HepG2 (cell line): ENCODE results near the gene CEP68. TPM values are rescaled to one million over a fixed set of nuclear protein-coding genes. Genes with fewer than 3 reads are reported as not detected.

ENCODE experiments used
- E2F2 ChIP-seq: sonication (generic); formaldehyde crosslinking; IDR thresholded peaks from 2 replicates; pipeline ENCODE4 v1.4.0; 2020; ENCODE audit warnings: missing genetic modification reagents, borderline replicate concordance
- GRHL1 ChIP-seq: sonication (generic); formaldehyde crosslinking; conservative IDR thresholded peaks from 2 replicates; pipeline ENCODE4 v1.8.0; 2022; ENCODE audit warnings: missing genetic modification reagents
- HOXD1 ChIP-seq: sonication (generic); formaldehyde crosslinking; IDR thresholded peaks from 2 replicates; pipeline ENCODE4 v1.5.0; 2020; ENCODE audit warnings: missing genetic modification reagents
- KDM4B ChIP-seq: sonication (generic); formaldehyde crosslinking; IDR thresholded peaks from 2 replicates; pipeline ENCODE4 v1.4.0; 2020; ENCODE audit warnings: missing genetic modification reagents
- KLF11 ChIP-seq: IDR thresholded peaks from 2 replicates; pipeline ENCODE4 v1.6.1; 2016; ENCODE audit warnings: missing compliant biosample characterization
- MED13 ChIP-seq: sonication (generic); formaldehyde crosslinking; IDR thresholded peaks from 2 replicates; pipeline ENCODE4 v1.5.0; 2020; ENCODE audit warnings: missing genetic modification reagents
- RFXANK ChIP-seq: IDR thresholded peaks from 2 replicates; pipeline ENCODE4 v1.6.1; 2016
- TFAP4 ChIP-seq: sonication (generic); IDR thresholded peaks from 2 replicates; pipeline ENCODE4 v1.6.1; 2016; ENCODE audit warnings: low read depth, borderline replicate concordance
- ZBTB34 ChIP-seq: sonication (generic); formaldehyde crosslinking; IDR thresholded peaks from 2 replicates; pipeline ENCODE4 v1.8.0; 2022; ENCODE audit warnings: mild to moderate bottlenecking, missing genetic modification reagents
- ZFP37 ChIP-seq: sonication (generic); formaldehyde crosslinking; IDR thresholded peaks from 2 replicates; pipeline ENCODE4 v1.4.0; 2020; ENCODE audit warnings: missing genetic modification reagents, borderline replicate concordance
- ZNF276 ChIP-seq: sonication (generic); formaldehyde crosslinking; IDR thresholded peaks from 2 replicates; pipeline ENCODE4 v1.4.0; 2020; ENCODE audit warnings: mild to moderate bottlenecking, low read depth, missing genetic modification reagents
- ZNF292 ChIP-seq: sonication (generic); formaldehyde crosslinking; IDR thresholded peaks from 2 replicates; pipeline ENCODE4 v1.8.1; 2022; ENCODE audit warnings: mild to moderate bottlenecking, low read depth, missing genetic modification reagents, borderline replicate concordance
- ZNF570 ChIP-seq: sonication (generic); formaldehyde crosslinking; IDR thresholded peaks from 2 replicates; pipeline ENCODE4 v1.4.0; 2020; ENCODE audit warnings: mild to moderate bottlenecking, missing genetic modification reagents, borderline replicate concordance
- ZNF609 ChIP-seq: sonication (generic); formaldehyde crosslinking; IDR thresholded peaks from 2 replicates; pipeline ENCODE4 v1.4.0; 2020; ENCODE audit warnings: mild to moderate bottlenecking, missing genetic modification reagents, borderline replicate concordance
- ZNF614 ChIP-seq: IDR thresholded peaks from 2 replicates; pipeline ENCODE4 v1.6.1; 2018; ENCODE audit warnings: missing biosample characterization, missing genetic modification reagents, inconsistent platforms, borderline replicate concordance
- ZNF747 ChIP-seq: sonication (generic); formaldehyde crosslinking; IDR thresholded peaks from 2 replicates; pipeline ENCODE4 v1.8.1; 2023; ENCODE audit warnings: missing genetic modification reagents, mild to moderate bottlenecking, borderline replicate concordance
- polyA plus RNA-seq, 8 experiments: library from polyadenylated mRNA; depleted of rRNA in 3 of 8; stranded (reverse) in 7 of 8; unstranded in 1 of 8; fragments of >200 nt; fragmentation: Illumina TruSeq in 4 of 8; extraction: Trizol in 4 of 8; gene quantifications; 2 replicates each; pipeline versions ENCODE4 v1.2.1 to v1.2.3, GENCODE V29; 2011 to 2016; ENCODE audit warnings: low read depth in 4 of 8, missing spikeins in 1 of 8, mixed read lengths in 1 of 8; ENCODE audit not compliant: insufficient read depth in 1 of 8
- total RNA-seq, 5 experiments: library from RNA; depleted of rRNA; stranded (reverse); fragments of >200 nt; fragmentation: Illumina TruSeq; extraction: Trizol; gene quantifications; 2 replicates each; pipeline ENCODE4 v1.2.3, GENCODE V29; 2016; ENCODE audit warnings: low read depth in 1 of 5

Gene CEP68
- total and polyA plus RNA-seq, 2 of the 13 experiments (the other 11 are each of a cell fraction or from before 2014, with no cell fraction given): 5.7 to 9.3 TPM

GRCh38 chr2:65054749-65055421 is 1.3 kb upstream of the CEP68 start (continued):
- TF ChIP-seq E2F2 (CRISPR knock-in tag) (no peak), ZNF614 (CRISPR knock-in tag) (peak; percentile 54; the same call in 1 of the 2 replicates), KLF11 (no peak), MED13 (CRISPR knock-in tag) (no peak), ZNF747 (no peak), ZFP37 (CRISPR knock-in tag) (no peak), KDM4B (CRISPR knock-in tag) (no peak), RFXANK (no peak), ZNF609 (CRISPR knock-in tag) (no peak), ZNF292 (no peak), GRHL1 (CRISPR knock-in tag) (no peak), TFAP4 (0 out of 2 replicates have a peak, but pooled peaks have one; percentile 14), ZNF570 (CRISPR knock-in tag) (0 out of 2 replicates have a peak, but pooled peaks have one; percentile 47), HOXD1 (CRISPR knock-in tag) (no peak), ZNF276 (CRISPR knock-in tag) (no peak), ZBTB34 (no peak)
